Measurements from ENCODE around the gene GTPBP3. TPM values are rescaled to one million over a fixed set of nuclear protein-coding genes. Genes with fewer than 3 reads are reported as not detected.

The GTPBP3 gene
- total and polyA plus RNA-seq, 9 of the 15 experiments (the other 6 are each of a cell fraction or from before 2014, with no cell fraction given): 4.9 to 124 (median 22.6) TPM

DNA sequence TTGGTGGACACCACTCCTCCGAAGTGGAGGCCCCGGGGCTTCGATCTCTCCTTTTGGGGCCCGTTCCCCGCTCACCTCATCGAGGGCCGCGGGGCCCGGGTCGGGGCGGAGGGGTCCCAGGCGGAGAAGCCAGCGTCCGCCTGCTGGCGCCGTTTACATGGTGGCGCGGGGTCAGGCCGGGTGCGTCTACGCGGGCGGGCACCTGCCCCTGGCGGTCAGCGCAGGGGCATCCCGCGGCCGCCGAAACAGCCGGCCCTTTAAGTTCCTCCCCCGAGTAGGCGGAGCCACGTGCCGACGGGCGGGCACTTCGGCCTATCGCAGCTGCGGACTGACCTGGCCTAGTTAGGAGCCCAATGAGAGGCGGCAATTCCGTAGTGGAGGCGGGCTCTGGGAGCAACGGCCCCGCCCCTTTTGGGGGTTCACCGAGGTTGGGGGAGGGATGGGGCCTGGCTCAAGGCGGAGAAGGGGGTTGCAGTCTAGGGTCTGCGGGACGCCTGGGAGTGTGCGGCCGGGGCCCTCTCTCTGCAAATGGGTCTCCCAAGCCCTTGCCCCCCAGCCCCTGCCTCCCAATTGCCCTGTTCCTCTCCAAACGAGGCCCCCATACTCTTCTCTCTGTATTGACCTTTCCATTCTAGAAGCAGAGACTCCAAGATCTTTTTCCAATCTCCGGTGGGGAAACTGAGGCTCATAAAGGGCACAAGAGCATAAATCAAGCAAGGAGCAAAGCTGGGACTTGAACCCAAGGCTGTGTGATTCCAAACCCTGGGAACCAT lies 34.0 kb upstream of the GTPBP3 start, which contains the start of gene ABHD8 (continued):
- TF ChIP-seq SMAD4 (CRISPR knock-in tag; conservative IDR thresholded peaks at IDR 0.05) (peak; percentile 53; the same call in 1 of the 2 replicates), ZFPM2 (CRISPR knock-in tag; IDR thresholded peaks at IDR 0.05) (no peak), XRCC3 (IDR thresholded peaks at IDR 0.05) (no peak), CHD2 (IDR thresholded peaks at IDR 0.05; ENCODE audit: low read depth, low read length) (peak; percentile 77), CHAMP1 (IDR thresholded peaks at IDR 0.05) (no peak), GATA2 (CRISPR knock-in tag; IDR thresholded peaks at IDR 0.05) (no peak), RUNX1 (IDR thresholded peaks at IDR 0.05; ENCODE audit: low read depth) (no peak), THRA (IDR thresholded peaks at IDR 0.05) (no peak), ZBTB17 (CRISPR knock-in tag; IDR thresholded peaks at IDR 0.05) (no peak), POLR3G (IDR thresholded peaks at IDR 0.05; ENCODE audit: extremely low read depth, insufficient read length, insufficient replicate concordance) (no peak), RAD51 (IDR thresholded peaks at IDR 0.05; ENCODE audit: borderline replicate concordance, low read depth) (peak; percentile 52; the same call in 1 of the 2 replicates), ILF3 (IDR thresholded peaks at IDR 0.05; ENCODE audit: borderline replicate concordance) (no peak), SAP30 (IDR thresholded peaks at IDR 0.05; ENCODE audit: borderline replicate concordance, insufficient read depth, low read depth, low read length, poor library complexity, severe bottlenecking) (no peak), THRB (CRISPR knock-in tag; conservative IDR thresholded peaks at IDR 0.05) (no peak), TARDBP (IDR thresholded peaks at IDR 0.05) (no peak), SPI1 (IDR thresholded peaks at IDR 0.05; ENCODE audit: borderline replicate concordance, low read depth, low read length) (peak; percentile 67; the same call in 1 of the 2 replicates), ZNF217 (CRISPR knock-in tag; IDR thresholded peaks at IDR 0.05) (no peak), SP1 (CRISPR knock-in tag; IDR thresholded peaks at IDR 0.05) (peak; percentile 100), TRIM28 (IDR thresholded peaks at IDR 0.05) (no peak), FOXP1 (CRISPR knock-in tag; IDR thresholded peaks at IDR 0.05) (no peak), SRSF7 (optimal IDR thresholded peaks at IDR 0.05; ENCODE audit: low read depth, low read length) (no peak), ZNF140 (CRISPR knock-in tag; IDR thresholded peaks at IDR 0.05) (no peak), NR2C2 (CRISPR knock-in tag; IDR thresholded peaks at IDR 0.05) (peak; percentile 56; the same call in 1 of the 2 replicates), NR2C2 (tag; IDR thresholded peaks at IDR 0.05) (peak; percentile 91), NR2F6 (CRISPR knock-in tag; IDR thresholded peaks at IDR 0.05) (no peak), ADNP (tag; IDR thresholded peaks at IDR 0.05) (no peak)
